ENCODE measurements around the gene CDIP1. TPM values are rescaled to one million over a fixed set of nuclear protein-coding genes. Genes with fewer than 3 reads are reported as not detected.

The CDIP1 gene
- total and polyA plus RNA-seq, 2 donors, result 6.2 to 28.7 TPM

- 87% methylated on average over 5 of the region's 5 CpGs for WGBS
- no peaks in the 10 kb centered on the region for H3K4me1 ChIP-seq (ENCODE audit: insufficient read depth)
- H3K4me3 ChIP-seq (ENCODE audit: low read depth, low read length), result no peak overlapping the region
- H3K36me3 ChIP-seq (ENCODE audit: insufficient read depth), result peaks cover 5% of the 10 kb centered on the region
- no peak for DNase-seq (ENCODE audit: extremely low spot score)
- no peak overlapping the region for H3K27ac ChIP-seq (ENCODE audit: low read depth)
Measured at GRCh38 chr16:4460936-4461249, 77.7 kb downstream of the CDIP1 start.

Other genes starting within 250 kb of the CDIP1 start
- gene GLIS2, start 222.7 kb downstream of the CDIP1 start, total RNA-seq, result 6.1 TPM
- gene GLIS2, start 222.7 kb downstream of the CDIP1 start, polyA plus RNA-seq, result 22.1 TPM
- gene PAM16, start 187.5 kb downstream of the CDIP1 start, total RNA-seq, result 8.6 TPM
- gene PAM16, start 187.5 kb downstream of the CDIP1 start, polyA plus RNA-seq, result 48.9 TPM
- 20.8 TPM for gene VASN, start 166.9 kb downstream of the CDIP1 start, total RNA-seq
- gene VASN, start 166.9 kb downstream of the CDIP1 start, polyA plus RNA-seq, result 47.6 TPM
- gene CORO7, start 122.2 kb downstream of the CDIP1 start, total RNA-seq, result 13.7 TPM
- gene CORO7, start 122.2 kb downstream of the CDIP1 start, polyA plus RNA-seq, result 15.6 TPM
- 33.5 TPM for gene DNAJA3, start 112.9 kb downstream of the CDIP1 start, total RNA-seq
- gene DNAJA3, start 112.9 kb downstream of the CDIP1 start, polyA plus RNA-seq, result 38.4 TPM
- 25.2 TPM for gene NMRAL1, start 64.1 kb downstream of the CDIP1 start, total RNA-seq
- 48.2 TPM for gene NMRAL1, start 64.1 kb downstream of the CDIP1 start, polyA plus RNA-seq
- gene HMOX2, start 62.4 kb downstream of the CDIP1 start, total RNA-seq, result 27.9 TPM
- gene HMOX2, start 62.4 kb downstream of the CDIP1 start, polyA plus RNA-seq, result 45.6 TPM
- 0.11 TPM for gene C16orf96, start 17.6 kb upstream of the CDIP1 start, total RNA-seq
- 0.04 TPM for gene C16orf96, start 17.6 kb upstream of the CDIP1 start, polyA plus RNA-seq
- 2.3 TPM for gene UBALD1, start 76.1 kb upstream of the CDIP1 start, total RNA-seq
- 37.9 TPM for gene UBALD1, start 76.1 kb upstream of the CDIP1 start, polyA plus RNA-seq
- 22.5 TPM for gene MGRN1, start 86.1 kb upstream of the CDIP1 start, total RNA-seq
- 34.9 TPM for gene MGRN1, start 86.1 kb upstream of the CDIP1 start, polyA plus RNA-seq
- 17.0 TPM for gene NUDT16L1, start 154.8 kb upstream of the CDIP1 start, total RNA-seq
- gene NUDT16L1, start 154.8 kb upstream of the CDIP1 start, polyA plus RNA-seq, result 38.4 TPM
- 22.1 TPM for gene ANKS3, start 195.5 kb upstream of the CDIP1 start, total RNA-seq
- 21.6 TPM for gene ANKS3, start 195.5 kb upstream of the CDIP1 start, polyA plus RNA-seq
- gene DNAAF8, start 195.8 kb upstream of the CDIP1 start, total RNA-seq, result 1.3 TPM
- gene DNAAF8, start 195.8 kb upstream of the CDIP1 start, polyA plus RNA-seq, result 1.3 TPM
- 9.9 TPM for gene ZNF500, start 228.4 kb upstream of the CDIP1 start, total RNA-seq
- gene ZNF500, start 228.4 kb upstream of the CDIP1 start, polyA plus RNA-seq, result 14.4 TPM
- gene SEPTIN12, start 249.6 kb upstream of the CDIP1 start, total RNA-seq, result not detected
- gene SEPTIN12, start 249.6 kb upstream of the CDIP1 start, polyA plus RNA-seq, result not detected